A549 treated with Hydrocortisone at 1 μM for 4 hours (cell line): ENCODE results near the gene EPHA7. TPM values are rescaled to one million over a fixed set of nuclear protein-coding genes. Genes with fewer than 3 reads are reported as not detected.

ENCODE experiments used
- total RNA-seq: library from RNA; stranded (reverse); fragments of 200-300 nt; extraction: Qiagen RNA extraction; gene quantifications from 5 replicates; pipeline ENCODE4 v1.2.3, GENCODE V29; 2022

Gene EPHA7
- 0.05 to 0.15 TPM (median 0.09 TPM) in 5 replicates for total RNA-seq

GRCh38 chr6:93419304-93420162 is at the start of gene EPHA7:
EPHA7 (minus strand) TSS chr6:93419559; CDS start chr6:93419341, 218 bp downstream.

